T-helper 22 cell (primary cell): ENCODE results near the gene TEFM.
"Not testable (repeated sequence)": the region's sequence is repeated elsewhere in the genome, so short reads cannot be mapped to it uniquely, and the experiment has no call there.

Source experiments
- DNase-seq: peaks from one replicate; pipeline ENCODE4 v3.0.0-alpha.2; 2020; ENCODE audit warnings: low read depth

The TEFM gene

DNA sequence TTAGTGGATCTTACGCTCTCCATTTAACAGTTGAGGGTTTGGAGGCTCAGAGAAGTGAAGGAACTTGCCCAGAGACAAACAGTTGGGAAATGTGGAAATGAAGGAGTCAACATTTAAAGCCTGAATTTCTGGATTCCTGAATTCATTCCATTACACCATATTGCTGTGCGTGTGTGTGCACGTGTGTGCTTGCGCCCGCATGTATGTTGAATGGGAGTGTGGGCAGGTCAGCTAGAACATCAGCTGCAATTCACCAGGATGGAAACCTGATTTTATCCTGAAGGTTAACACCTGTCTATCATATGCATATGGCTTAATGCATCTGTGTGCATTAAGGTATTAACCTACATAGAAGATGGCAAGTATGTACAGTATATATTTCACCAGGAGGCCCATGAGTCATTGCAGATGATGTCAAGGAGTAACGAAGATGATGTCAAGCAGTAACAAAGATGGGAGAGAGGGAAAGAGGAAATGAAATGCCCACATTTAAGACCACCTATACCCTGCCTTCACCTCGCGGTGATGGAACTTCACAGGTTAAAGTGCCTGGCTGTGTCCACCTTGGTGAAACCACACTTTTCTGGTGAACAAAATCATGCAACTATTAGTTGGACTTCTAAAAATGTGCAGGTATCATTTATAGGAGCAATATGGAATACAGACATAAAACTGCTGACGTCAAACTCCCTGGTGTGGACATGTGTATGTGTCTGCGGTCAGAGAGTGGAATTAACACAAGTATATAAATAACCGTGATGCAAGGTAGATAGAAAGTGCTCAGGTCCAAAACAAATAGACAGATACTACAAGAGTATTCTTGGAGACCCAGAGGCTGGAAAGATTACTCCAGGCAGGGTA, 14.9 kb upstream of the TEFM start:
- no peak for DNase-seq

DNA sequence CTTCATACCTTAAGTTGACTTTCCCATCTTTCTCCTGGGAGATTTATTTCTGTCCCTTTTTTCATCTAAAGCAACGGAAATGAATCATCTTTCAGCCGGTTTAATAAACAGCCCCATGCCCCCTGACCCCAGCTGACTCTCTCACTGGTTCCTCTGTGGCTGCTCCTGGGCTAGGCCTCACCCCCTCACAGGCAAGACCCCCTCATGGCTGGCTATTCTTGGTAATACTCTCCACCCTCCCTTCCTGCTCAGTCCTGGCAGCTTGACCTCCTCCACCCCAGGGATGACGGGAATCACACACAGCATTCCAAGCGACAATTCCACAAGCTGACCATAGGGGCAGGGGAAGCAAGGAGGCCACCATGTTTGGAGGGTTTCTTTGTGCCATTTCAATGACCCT, 14.2 kb upstream of the TEFM start:
- no peak for DNase-seq

DNA sequence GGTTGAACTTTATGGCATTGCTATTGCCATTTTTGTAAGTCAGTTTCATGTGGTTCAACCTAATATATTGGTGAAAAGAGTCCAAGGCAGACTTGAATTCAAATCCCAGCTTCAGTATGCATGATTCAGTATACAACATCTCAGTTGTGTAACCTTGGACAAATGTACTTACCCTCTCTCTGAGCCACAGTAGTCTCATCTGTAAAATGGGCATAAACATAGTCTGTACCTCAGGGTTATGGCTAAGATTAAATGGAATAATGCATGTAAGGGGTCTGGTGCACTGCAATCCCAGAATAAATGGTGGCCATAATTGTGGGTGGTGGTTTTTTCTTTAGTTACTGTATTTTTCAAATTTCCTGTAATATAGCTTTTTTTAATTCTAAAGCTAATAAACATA, 11.0 kb upstream of the TEFM start:
- DNase-seq = no peak

DNA sequence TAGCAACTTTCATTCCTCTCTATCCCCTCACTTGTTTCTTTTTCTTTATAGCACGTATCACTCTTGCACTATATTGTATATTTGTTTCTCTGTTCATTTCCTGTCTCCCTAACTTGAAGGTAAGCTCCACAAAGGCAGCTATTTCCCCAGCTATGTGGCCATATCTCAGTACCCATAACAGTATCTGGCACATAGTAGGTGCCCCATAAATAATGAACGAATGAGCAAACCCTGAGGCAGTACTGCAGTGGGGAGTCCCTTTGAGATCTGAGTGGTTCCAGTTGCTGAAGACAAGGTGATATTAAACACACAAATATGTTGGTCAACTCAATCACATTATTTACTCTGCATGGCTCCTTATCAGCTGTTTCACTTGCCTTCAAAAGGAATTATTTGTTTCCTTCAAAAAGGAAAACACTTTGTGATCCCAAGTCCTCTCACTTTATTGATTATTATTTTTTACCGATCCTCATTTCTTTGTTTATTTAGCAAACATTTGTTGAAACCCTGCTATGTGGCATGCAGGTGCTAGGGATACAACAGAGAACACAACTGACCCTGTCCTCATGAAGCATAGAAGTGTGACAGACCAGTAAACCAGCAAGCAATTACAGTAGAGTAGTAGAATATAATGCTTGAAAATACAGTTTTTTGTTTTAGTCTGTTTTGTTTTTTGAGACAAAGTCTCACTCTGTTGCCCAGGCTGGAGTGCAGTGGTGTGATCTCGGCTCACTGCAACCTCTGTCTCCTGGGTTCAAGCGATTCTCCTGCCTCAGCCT, 10.0 kb upstream of the TEFM start:
- DNase-seq = no peak

DNA sequence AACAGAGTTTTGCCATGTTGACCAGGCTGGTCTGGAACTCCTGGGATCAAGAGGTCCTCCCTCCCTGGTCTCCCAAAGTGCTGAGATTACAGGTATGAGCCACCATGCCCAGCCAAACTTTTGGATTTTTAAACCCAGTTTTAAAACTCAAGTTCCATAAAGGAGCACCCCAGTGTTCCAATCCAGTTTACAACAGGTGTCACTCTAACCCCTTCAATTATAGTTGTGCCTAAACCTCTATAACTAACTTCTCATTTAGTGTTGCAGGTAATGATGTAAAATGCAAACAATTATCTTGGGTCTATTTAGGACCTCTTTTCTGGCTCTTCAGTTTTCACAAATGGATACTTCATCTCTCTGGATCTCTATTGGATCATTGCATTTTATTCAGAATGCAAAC, 7.9 kb upstream of the TEFM start:
- DNase-seq = no peak

DNA sequence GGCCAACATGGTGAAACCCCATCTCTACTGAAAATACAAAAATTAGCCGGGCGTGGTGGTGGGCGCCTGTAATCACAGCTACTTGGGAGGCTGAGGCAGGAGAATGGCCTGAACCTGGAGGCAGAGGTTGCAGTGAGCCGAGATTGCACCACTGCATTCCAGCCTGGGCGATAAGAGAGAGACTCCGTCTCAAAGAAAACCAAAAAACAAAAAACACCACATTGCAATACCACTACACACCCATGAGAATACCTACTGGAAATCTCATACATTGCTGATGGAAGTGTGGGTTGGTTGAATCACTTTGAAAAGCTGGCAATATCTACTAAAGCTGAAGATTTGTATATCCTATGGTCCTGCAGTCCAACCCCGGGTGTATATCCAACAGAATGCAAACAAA, 4.1 kb upstream of the TEFM start:
- DNase-seq = not testable (repeated sequence)

DNA sequence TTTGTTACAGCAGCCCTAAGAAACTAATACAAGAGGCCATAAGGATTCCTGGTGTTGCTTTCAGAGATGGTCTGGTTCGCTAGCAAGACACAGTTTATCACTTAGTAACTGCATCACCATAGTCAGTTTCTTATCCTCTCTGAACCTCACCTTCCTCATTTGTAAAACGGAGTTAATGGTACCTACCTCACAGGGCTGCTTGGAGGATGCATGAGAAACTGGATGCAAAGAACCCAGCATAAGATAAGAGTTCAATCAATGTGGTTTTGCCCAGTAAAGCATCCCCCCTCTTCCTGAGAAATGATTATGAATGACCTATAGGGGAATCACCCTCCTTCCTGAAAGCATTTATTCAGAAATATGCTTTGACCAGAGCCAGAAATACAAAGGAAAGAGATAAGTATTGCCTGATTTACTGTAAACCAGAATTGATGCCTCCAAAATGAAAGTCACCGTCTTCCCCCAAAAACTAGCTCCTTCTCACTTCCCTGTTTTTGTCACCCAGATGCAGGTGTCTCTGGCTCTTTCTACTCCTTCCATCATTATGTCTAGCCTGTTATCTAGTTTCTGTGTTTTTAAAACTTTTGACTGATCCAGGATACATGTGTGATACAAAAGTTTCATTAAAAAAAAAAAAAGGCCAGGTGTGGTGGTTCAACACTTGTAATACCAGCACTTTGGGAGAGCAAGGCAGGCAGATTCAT, 2.8 kb upstream of the TEFM start:
- DNase-seq = no peak

DNA sequence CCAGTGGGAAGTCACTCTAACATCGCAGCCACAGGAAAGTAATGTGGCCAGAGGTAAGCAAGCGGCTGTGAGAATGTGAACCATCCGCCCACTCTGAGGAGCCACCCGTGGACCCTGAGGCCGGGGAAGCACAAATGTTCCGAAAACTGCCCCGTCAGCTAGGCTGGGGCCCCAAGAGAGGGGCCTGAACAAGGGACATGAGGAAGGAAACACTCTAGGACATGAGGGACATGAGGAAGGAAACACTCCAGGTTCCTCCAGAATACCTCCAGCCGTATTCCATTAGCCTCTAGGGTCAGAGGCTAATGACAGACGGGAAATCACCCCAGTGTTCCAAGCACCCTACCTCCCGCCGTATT, 317 bp downstream of the TEFM start:
- DNase-seq = no peak

DNA sequence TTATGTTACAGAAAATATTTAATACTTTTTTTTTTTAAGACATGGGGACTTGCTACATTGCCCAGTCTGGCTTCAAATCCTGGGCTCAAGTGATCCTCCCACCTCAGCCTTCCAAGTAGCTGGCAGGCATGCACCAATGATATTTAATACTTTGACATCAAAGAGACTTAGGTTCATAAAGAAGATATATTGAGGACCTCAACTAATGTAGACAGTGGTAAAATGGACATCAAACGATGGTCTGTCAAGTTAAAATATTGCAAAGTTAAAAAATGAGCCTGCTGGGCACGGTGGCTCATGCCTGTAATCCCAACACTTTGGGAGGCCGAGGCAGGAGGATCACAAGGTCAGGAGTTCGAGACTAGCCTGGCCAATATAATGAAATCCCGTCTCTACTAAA, 8.7 kb downstream of the TEFM start:
- no peak for DNase-seq

DNA sequence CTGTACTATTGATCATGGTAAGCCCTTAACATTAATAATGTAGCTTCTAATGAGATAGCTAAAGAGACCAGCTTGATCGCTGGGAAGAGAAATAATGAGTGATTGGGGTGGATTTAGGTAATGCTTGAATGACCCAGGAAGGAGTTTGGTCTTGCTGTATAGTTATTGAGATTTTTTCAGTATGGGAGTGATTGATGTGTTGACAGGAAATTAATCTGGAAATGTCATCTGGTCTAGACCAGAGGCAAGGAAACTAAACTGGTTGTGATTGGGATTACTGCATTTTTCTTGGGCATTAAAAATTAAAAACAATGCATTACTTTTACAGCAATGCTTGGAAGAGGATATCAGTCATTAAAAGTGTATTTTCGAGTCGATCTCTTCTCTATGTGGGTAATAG, 11.8 kb downstream of the TEFM start:
- DNase-seq = no peak

DNA sequence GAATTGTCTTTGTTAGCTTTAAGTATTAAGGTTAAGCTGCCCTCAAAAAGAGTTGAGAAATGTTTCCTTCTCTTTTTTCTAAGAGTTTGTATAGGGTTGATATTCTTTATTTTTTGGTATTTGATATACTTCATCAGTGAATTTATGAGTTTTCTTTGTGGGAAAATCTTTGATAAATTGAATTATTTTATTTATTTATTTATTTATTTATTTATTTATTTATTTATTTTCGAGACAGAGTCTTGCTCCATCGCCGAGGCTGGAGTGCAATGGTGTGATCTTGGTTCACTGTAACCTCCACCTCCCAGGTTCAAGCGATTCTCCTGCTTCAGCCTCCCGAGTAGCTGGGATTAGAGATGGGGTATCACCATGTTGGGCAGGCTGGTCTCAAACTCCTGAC, 19.9 kb downstream of the TEFM start:
- DNase-seq = no peak

DNA sequence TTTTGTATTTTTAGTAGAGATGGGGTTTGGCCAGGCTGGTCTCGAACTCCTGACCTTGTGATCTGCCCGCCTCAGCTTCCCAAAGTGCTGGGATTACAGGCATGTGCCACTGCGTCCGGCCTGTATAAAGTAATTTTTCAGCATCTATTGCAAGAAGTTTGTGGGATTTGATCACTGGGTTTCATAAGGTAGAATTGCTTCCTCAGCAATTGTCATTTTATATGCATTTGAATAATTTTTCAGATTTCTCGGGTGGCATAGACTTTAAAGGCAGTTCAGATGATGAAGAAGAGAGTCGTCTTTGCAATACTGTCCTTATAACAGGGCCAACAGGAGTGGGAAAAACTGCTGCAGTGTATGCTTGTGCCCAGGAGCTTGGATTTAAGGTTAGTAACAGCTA, 37.0 kb downstream of the TEFM start:
- no peak for DNase-seq

DNA sequence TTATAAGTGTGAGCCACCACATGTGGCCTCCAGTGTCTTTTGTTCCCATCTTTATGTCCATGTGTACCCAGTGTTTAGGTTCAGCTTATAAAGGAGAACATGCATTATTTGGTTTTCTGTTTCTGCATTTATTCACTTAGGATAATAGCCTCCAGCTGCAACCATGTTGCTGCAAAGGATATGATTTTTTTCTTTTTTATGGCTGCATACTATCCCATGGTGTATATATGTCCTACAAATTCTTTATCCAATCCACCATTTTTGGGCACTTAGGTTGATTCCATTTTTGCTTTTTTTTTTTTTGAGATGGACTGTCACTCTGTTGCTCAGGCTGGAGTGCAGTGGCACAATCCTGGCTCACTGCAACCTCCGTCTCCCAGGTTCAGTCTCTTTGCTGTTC, 41.4 kb downstream of the TEFM start:
- no peak for DNase-seq

DNA sequence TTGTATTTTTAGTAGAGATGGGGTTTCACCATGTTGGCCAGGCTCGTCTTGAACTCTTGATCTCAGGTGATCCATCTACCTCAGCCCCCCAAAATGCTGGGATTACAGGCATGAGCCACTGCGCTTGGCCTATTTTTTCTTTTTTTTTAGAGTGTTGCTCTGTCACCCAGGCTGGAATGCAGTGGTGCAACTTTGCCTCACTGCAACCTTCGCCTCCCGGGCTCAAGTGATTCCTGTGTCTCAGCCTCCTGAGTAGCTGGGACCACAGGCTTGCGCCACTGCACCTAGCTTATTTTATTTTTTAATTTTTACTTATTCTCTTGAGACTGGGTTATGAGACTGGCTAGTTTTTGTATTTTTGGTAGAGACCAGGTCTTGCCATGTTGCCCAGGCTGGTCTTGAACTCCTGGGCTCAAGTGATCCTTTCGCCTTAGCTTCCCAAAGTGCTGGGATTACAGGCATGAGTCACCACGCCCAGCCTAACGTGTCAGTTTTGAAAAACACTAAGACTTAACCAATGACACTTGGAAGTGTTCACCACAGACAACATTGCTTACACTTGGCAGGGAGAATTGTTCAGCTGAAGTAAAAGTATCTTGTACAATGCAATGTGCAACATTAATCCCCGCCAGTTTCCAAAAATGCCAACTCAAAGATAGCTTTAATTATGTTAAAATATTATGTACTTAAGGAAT, 47.3 kb downstream of the TEFM start:
- no peak for DNase-seq

DNA sequence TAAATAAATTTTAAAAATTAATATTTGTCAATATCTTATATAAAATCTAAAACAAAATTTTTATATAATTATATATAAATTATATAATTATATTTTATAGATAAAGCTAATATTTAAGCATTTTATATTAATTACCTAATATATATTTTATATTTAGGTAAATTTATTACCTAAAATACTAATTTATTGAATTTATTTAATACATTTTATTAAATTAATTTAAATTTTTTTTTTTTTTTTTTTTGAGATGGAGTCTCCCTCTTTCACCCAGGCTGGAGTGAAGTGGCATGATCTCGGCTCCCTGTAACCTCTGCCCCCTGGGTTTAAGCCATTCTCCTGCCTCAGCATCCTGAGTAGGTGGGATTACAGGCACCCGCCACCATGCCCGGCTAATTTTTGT, 51.9 kb downstream of the TEFM start:
- no peak for DNase-seq
